GM12878 (cell line): ENCODE results near the gene SRSF11. TPM values are rescaled to one million over a fixed set of nuclear protein-coding genes. Genes with fewer than 3 reads are reported as not detected.

ENCODE experiments used
- ATAC-seq: fragments of 200-7000 bp; cut with Tn5 transposase; 3 replicates; pipeline ENCODE4 v1.9.1; 2020; ENCODE audit warnings: mild to moderate bottlenecking, moderate library complexity
- BruUV-seq: library from RNA; stranded (reverse); fragments of 400-500 nt; replicated peaks from 2 replicates; lab custom pipeline; 2021; lab: Mats Ljungman, UMichigan
- CTCF ChIA-PET: fragments of 300-600 bp; sonication (Branson Sonifier 250); formaldehyde crosslinking; extraction: SDS; loops from one replicate; lab custom pipeline; 2021; ENCODE audit warnings: inconsistent platforms; lab: Yijun Ruan, JAX
- POLR2A ChIA-PET: fragments of 350-600 bp; formaldehyde crosslinking; extraction: SDS; loops from one replicate; lab custom pipeline; 2021; ENCODE audit warnings: inconsistent platforms; lab: Charles Lee
- RAD21 ChIA-PET: fragments of 300-600 bp; sonication (Branson Sonifier 250); formaldehyde crosslinking; loops from one replicate; lab custom pipeline; 2023; ENCODE audit warnings: antibody characterized with exemption; ENCODE audit not compliant: unreplicated experiment; lab: Charles Lee
- SMC1A ChIA-PET: fragments of 300-600 bp; sonication (Branson Sonifier 250); formaldehyde crosslinking; loops from one replicate; lab custom pipeline; 2023; ENCODE audit not compliant: unreplicated experiment, uncharacterized antibody; lab: Charles Lee
- DNase-seq: peaks from one replicate; pipeline ENCODE4 v3.0.0-alpha.2; 2011; ENCODE audit warnings: low read depth, low spot score
- FAIRE-seq: peaks from 3 replicates; lab custom pipeline; 2011; peaks lifted over from hg19 to GRCh38; lab: Jason Lieb, UNC
- H2AFZ ChIP-seq: 2 replicates; pipeline ENCODE4 v1.6.0; 2011; ENCODE audit warnings: low read depth, low read length, control low read depth; ENCODE audit not compliant: control insufficient read depth
- H3K27ac ChIP-seq: 2 replicates; pipeline ENCODE4 v1.5.1; 2011; ENCODE audit warnings: control low read depth; ENCODE audit not compliant: control insufficient read depth, insufficient read depth
- H3K27me3 ChIP-seq, 2 experiments: replicated peaks in 1 of 2; 2 replicates each; pipeline versions ENCODE4 v1.6.0 to v1.6.1; 2011; ENCODE audit warnings: low read length in 1 of 2; ENCODE audit not compliant: control insufficient read depth in 2 of 2, insufficient read depth in 2 of 2
- H3K36me3 ChIP-seq, 2 experiments: 2 replicates each; pipeline ENCODE4 v1.5.1; 2011; ENCODE audit warnings: low read length in 1 of 2; ENCODE audit not compliant: control insufficient read depth in 2 of 2, insufficient read depth in 2 of 2
- H3K4me1 ChIP-seq: 2 replicates; pipeline ENCODE4 v1.6.1; 2011; ENCODE audit warnings: mild to moderate bottlenecking, low read length, moderate library complexity, mixed read lengths; ENCODE audit not compliant: control insufficient read depth, insufficient read depth
- H3K4me2 ChIP-seq: 2 replicates; pipeline ENCODE4 v1.6.0; 2011; ENCODE audit warnings: control low read depth; ENCODE audit not compliant: control insufficient read depth, insufficient read depth
- H3K4me3 ChIP-seq: fragments of 200-600 bp; sonication (generic); 2 replicates; pipeline ENCODE4 v1.5.1; 2016
- H3K79me2 ChIP-seq: 2 replicates; pipeline ENCODE4 v1.6.0; 2011; ENCODE audit warnings: low read length; ENCODE audit not compliant: control insufficient read depth, insufficient read depth
- H3K9ac ChIP-seq: 2 replicates; pipeline ENCODE4 v1.8.0; 2011; ENCODE audit warnings: low read length, control low read depth, mixed read lengths; ENCODE audit not compliant: control insufficient read depth, insufficient read depth
- H3K9me3 ChIP-seq: replicated peaks from 3 replicates; pipeline ENCODE4 v1.5.1; 2011; ENCODE audit warnings: mild to moderate bottlenecking, low read length; ENCODE audit not compliant: control insufficient read depth, insufficient read depth
- H4K20me1 ChIP-seq: 2 replicates; pipeline ENCODE4 v1.6.0; 2011; ENCODE audit not compliant: control insufficient read depth, insufficient read depth
- E2F8 ChIP-seq: fragments of 450-650 bp; IDR thresholded peaks from 2 replicates; pipeline ENCODE4 v1.6.1; 2018; ENCODE audit warnings: mild to moderate bottlenecking, low read depth, moderate library complexity; ENCODE audit not compliant: partially characterized antibody
- POLR2A ChIP-seq: IDR thresholded peaks from 2 replicates; pipeline ENCODE4 v1.6.1; 2011; ENCODE audit warnings: low read depth, mild to moderate bottlenecking, low read length
- POLR2AphosphoS2 ChIP-seq: IDR thresholded peaks from 2 replicates; pipeline ENCODE4 v1.6.1; 2011; ENCODE audit warnings: low read depth, mild to moderate bottlenecking, low read length, improper control_type of control experiment, moderate library complexity
- STAT3 ChIP-seq: IDR thresholded peaks from 2 replicates; pipeline ENCODE4 v1.6.1; 2011; ENCODE audit warnings: low read depth, low read length, improper control_type of control experiment
- YBX1 ChIP-seq: fragments of 450-650 bp; IDR thresholded peaks from 2 replicates; pipeline ENCODE4 v1.6.1; 2016; ENCODE audit warnings: antibody characterized with exemption
- ZBED1 ChIP-seq: IDR thresholded peaks from 2 replicates; pipeline ENCODE4 v1.6.1; 2016; ENCODE audit warnings: borderline replicate concordance
- ZNF24 ChIP-seq: fragments of 450-650 bp; IDR thresholded peaks from 2 replicates; pipeline ENCODE4 v1.6.1; 2017; ENCODE audit warnings: antibody characterized with exemption, mild to moderate bottlenecking
- in situ Hi-C: fragments of 300-500 bp; cut with MboI; formaldehyde crosslinking; loops from 9 replicates; pipeline ENCODE4 v1.14.3; 2018; ENCODE audit warnings: mixed read lengths
- intact Hi-C: fragments of 100-400 bp; cut with micrococcal nuclease; formaldehyde crosslinking; loops from one replicate; pipeline ENCODE4 v1.14.2; 2022; ENCODE audit not compliant: unreplicated experiment
- polyA plus RNA-seq, 11 experiments: library from polyadenylated mRNA; depleted of rRNA in 4 of 11; unstranded in 6 of 11; stranded (reverse) in 5 of 11; fragments of >200 nt; fragmentation: Nextera tagmentation in 4 of 11; fragmentation: Illumina TruSeq in 1 of 11; extraction: Ambion mirVana in 4 of 11; extraction: Trizol in 1 of 11; gene quantifications; 1 replicate in 1 of 11; 2 replicates in 10 of 11; pipeline versions ENCODE4 v1.2.1 to v1.2.3, GENCODE V29; 2011 to 2016; ENCODE audit warnings: inconsistent platforms in 2 of 11, missing spikeins in 2 of 11, low read depth in 1 of 11
- total RNA-seq, 4 experiments: library from RNA; depleted of rRNA in 3 of 4; stranded (reverse); fragments of >200 nt in 3 of 4; fragmentation: Illumina TruSeq in 1 of 4; extraction: Trizol in 1 of 4; gene quantifications; 2 replicates each; pipeline versions ENCODE4 v1.2.1 to v1.2.3, GENCODE V29; 2013 to 2021
- TF ChIP-seq, protein P1 (sequence below): fragments of 450-650 bp; IDR thresholded peaks from 2 replicates; pipeline ENCODE4 v1.6.1; 2018; ENCODE audit warnings: borderline replicate concordance, mild to moderate bottlenecking; ENCODE audit not compliant: partially characterized antibody
- TF ChIP-seq, protein P2 (sequence below): IDR thresholded peaks from 2 replicates; pipeline ENCODE4 v1.6.1; 2011; ENCODE audit warnings: borderline replicate concordance, low read depth, mild to moderate bottlenecking, moderate library complexity, mixed read lengths, low read length; ENCODE audit not compliant: insufficient read depth; ENCODE audit errors: extremely low read length
- TF ChIP-seq, protein P3 (sequence below): IDR thresholded peaks from 2 replicates; pipeline ENCODE4 v1.6.1; 2012; ENCODE audit warnings: low read depth, low read length, improper control_type of control experiment

SRSF11 gene
- total and polyA plus RNA-seq, 10 of the 15 experiments (the other 5 are each of a cell fraction or from before 2014, with no cell fraction given) = 83.0 to 424 (median 207) TPM

DNA sequence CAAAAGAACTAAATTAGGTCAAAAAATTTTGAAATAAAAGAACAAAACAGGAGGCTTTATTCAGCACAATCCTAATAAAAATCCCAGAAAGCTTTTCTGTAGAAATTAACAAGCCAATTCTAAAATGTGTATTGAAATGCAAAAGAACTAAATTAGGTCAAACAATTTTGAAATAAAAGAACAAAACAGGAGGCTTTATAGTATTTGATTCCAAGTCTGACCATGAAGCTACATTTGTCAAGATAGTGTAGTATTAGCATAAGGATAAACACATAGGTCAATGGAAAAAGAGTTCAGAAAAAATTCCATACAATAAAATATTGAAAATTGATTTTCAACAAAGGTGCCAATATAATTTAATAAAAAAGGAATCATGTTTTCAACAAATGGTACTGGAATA, 26.6 kb upstream of the SRSF11 start:
- intact Hi-C loops = no loop called here
- H3K4me2 ChIP-seq = no peak overlapping the region
- no peak for FAIRE-seq
- no TSS peak for BruUV-seq
- peaks cover 38% of the 10 kb centered on the region for H3K79me2 ChIP-seq
- no peak overlapping the region for H3K4me3 ChIP-seq
- ChIA-PET SMC1A (interaction anchor here (0.5 to 2.1 kb wide), 4 partner anchors 8 to 317 kb away, joined by 3 to 5 read pairs (median 4); no protein-coding TSS in a partner anchor), RAD21 (no interaction called here), POLR2A (interaction anchor here (0.6 to 1.6 kb wide), 2 partner anchors 11 to 16 kb away, joined by 3 to 5 read pairs; no protein-coding TSS in a partner anchor), CTCF (interaction anchor here (2.0 kb wide), 1 partner anchor 32 kb away, joined by 4 read pairs; no protein-coding TSS in a partner anchor)
- in situ Hi-C loops = no loop called here
- no peaks in the 10 kb centered on the region; the same call in 2 of the 3 replicates for H3K9me3 ChIP-seq
- no peaks in the 10 kb centered on the region for H3K27me3 ChIP-seq
- DNase-seq = no peak
- H3K9ac ChIP-seq = no peak overlapping the region
- TF ChIP-seq E2F8 = no peak
- TF ChIP-seq, protein P1, sequence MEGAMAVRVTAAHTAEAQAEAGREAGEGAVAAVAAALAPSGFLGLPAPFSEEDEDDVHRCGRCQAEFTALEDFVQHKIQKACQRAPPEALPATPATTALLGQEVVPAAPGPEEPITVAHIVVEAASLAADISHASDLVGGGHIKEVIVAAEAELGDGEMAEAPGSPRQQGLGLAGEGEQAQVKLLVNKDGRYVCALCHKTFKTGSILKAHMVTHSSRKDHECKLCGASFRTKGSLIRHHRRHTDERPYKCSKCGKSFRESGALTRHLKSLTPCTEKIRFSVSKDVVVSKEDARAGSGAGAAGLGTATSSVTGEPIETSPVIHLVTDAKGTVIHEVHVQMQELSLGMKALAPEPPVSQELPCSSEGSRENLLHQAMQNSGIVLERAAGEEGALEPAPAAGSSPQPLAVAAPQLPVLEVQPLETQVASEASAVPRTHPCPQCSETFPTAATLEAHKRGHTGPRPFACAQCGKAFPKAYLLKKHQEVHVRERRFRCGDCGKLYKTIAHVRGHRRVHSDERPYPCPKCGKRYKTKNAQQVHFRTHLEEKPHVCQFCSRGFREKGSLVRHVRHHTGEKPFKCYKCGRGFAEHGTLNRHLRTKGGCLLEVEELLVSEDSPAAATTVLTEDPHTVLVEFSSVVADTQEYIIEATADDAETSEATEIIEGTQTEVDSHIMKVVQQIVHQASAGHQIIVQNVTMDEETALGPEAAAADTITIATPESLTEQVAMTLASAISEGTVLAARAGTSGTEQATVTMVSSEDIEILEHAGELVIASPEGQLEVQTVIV = no peak
- no peak for TF ChIP-seq ZNF24
- TF ChIP-seq ZBED1 = no peak
- TF ChIP-seq POLR2A = no peak
- TF ChIP-seq, protein P2, sequence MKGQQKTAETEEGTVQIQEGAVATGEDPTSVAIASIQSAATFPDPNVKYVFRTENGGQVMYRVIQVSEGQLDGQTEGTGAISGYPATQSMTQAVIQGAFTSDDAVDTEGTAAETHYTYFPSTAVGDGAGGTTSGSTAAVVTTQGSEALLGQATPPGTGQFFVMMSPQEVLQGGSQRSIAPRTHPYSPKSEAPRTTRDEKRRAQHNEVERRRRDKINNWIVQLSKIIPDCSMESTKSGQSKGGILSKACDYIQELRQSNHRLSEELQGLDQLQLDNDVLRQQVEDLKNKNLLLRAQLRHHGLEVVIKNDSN = no peak
- no peak for TF ChIP-seq YBX1
- no peak for TF ChIP-seq POLR2AphosphoS2
- TF ChIP-seq, protein P3, sequence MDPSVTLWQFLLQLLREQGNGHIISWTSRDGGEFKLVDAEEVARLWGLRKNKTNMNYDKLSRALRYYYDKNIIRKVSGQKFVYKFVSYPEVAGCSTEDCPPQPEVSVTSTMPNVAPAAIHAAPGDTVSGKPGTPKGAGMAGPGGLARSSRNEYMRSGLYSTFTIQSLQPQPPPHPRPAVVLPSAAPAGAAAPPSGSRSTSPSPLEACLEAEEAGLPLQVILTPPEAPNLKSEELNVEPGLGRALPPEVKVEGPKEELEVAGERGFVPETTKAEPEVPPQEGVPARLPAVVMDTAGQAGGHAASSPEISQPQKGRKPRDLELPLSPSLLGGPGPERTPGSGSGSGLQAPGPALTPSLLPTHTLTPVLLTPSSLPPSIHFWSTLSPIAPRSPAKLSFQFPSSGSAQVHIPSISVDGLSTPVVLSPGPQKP = no peak
- no peak for TF ChIP-seq STAT3
- H4K20me1 ChIP-seq = no peaks in the 10 kb centered on the region
- ATAC-seq = no peak
- no peaks in the 10 kb centered on the region for H3K4me1 ChIP-seq
- H3K36me3 ChIP-seq = no peaks in the 10 kb centered on the region
- H2AFZ ChIP-seq = no peak overlapping the region
- H3K27ac ChIP-seq = no peak overlapping the region
